ENCODE data around the gene ZNF311.

ZNF311 gene

DNA sequence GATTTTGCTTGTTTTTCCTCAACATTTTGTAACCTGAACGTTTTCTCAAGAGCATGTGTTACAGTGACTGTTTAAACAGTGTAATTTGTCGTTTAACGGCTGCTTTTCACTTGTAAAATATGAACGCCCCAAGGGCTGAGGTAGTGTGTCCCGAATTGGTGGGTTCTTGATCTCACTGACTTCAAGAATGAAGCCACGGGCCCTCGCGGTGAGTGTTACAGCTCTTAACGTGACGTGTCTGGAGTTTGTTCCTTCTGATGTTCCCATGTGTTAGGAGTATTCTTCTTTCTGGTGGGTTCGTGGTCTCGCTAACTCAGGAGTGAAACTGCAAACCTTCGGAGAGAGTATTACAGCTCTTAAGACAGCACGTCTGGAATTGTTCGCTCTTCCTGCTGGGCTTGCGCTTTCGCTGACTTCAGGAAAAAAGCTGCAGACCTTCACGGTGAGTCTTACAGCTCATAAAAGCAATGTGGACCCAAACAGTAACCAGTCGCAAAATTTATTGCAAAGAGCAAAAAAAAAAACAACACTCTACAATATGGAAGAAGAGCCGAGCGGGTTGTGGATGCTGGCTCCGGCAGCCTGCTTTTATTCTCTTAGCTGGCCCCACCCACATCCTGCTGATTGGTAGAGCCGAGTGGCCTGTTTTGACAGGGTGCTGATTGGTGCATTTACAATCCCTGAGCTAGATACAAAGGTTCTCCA lies 56.2 kb downstream of the ZNF311 start:
- DNase-seq, result no peak
- Mint-ChIP-seq H3K4me3 (no peak overlapping the region), H3K9me3 (no peaks in the 10 kb centered on the region), H3K4me1 (peaks cover 20% of the 10 kb centered on the region), H3K36me3 (ENCODE audit: low read depth) (peaks cover 5% of the 10 kb centered on the region), H3K27me3 (peaks cover 12% of the 10 kb centered on the region), H3K27ac (no peak overlapping the region)
- ATAC-seq, result no peak

DNA sequence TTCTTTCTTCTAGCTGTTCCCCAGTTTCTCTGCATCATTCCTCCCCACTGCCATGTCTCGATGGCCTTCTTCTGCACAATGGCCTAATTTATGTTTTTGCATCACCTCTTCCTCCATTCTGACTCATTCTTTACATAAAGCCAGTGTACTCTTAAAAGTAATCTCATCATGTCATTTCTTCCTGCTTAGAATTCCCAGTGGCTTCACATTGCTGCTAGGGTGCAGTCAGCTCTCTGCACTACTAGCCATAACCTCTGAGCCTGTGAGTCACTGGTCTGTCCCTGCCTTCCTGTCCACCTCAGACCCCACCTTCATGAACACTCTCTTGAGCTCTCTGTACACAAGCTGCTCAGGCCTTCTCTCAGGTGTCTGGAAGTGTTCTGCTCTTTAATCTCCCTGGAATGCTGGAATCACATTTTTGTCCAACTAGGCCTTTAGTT lies 57.3 kb downstream of the ZNF311 start:
- peaks cover 9% of the 10 kb centered on the region for H3K27me3 Mint-ChIP-seq
- peaks cover 8% of the 10 kb centered on the region for H3K36me3 Mint-ChIP-seq (ENCODE audit: low read depth)
- DNase-seq (no peak), ATAC-seq (no peak)
- no peaks in the 10 kb centered on the region for H3K9me3 Mint-ChIP-seq
- H3K4me1 Mint-ChIP-seq, result peaks cover 23% of the 10 kb centered on the region
- H3K4me3 Mint-ChIP-seq, result no peak overlapping the region
- no peak overlapping the region for H3K27ac Mint-ChIP-seq

DNA sequence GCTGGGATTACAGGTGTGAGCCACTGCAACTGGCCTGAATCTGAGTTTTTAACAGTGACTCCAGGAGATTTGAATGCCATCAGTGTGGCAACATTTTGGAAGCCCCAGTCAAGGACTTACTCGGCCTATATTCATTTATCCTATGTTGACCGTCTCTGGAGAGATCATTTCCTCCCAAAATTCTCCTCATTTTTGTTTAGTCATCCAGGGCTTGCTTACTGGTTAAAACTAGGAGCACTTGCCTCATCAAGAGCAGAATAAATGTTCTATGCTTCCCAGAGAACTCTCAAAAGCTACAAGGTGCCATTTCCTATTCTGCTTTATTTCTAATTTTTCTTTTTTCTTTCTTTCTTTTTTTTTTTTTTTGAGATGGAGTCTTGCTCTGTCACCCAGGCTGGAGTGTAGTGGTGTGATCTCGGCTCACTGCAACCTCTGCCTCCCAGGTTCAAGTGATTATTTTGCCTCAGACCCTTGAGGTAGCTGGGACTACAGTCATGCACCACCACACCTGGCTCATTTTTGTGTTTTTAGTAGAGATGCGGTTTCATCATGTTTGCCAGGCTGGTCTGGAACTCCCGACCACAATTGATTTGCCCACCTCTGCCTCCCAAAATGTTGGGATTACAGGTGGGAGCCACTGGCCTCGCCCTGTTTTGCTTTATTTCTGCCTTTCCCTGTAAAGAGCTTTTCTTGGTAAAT lies 57.9 kb downstream of the ZNF311 start:
- H3K27ac Mint-ChIP-seq, result no peak overlapping the region
- ATAC-seq, result no peak
- H3K36me3 Mint-ChIP-seq (ENCODE audit: low read depth), result peaks cover 8% of the 10 kb centered on the region
- no peaks in the 10 kb centered on the region for H3K9me3 Mint-ChIP-seq
- no peak overlapping the region for H3K4me3 Mint-ChIP-seq
- peaks cover 9% of the 10 kb centered on the region for H3K27me3 Mint-ChIP-seq
- DNase-seq, result no peak
- H3K4me1 Mint-ChIP-seq, result peaks cover 27% of the 10 kb centered on the region

DNA sequence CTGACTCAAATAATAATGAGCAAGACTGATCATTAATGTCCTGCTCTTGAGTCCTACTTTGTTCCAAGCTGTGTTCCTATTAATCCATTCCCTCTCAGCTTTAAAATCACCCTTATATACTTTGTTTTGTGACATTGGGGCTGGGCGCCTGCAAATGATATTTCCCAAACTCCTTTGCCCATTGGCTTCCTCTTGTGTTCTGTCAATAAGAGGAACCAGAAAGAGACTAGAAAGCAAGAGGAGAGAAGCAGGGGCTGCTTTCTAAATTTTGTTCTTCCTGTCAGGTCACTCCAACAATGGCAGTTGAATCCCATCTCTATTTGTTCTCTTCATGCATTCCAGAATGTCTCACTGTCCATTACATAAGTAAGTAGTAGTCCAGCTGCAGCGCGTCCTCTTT lies 59.8 kb downstream of the ZNF311 start:
- DNase-seq, result no peak
- Mint-ChIP-seq H3K4me1 (peaks cover 42% of the 10 kb centered on the region), H3K9me3 (no peaks in the 10 kb centered on the region), H3K4me3 (no peak overlapping the region), H3K27ac (no peak overlapping the region), H3K36me3 (ENCODE audit: low read depth) (peaks cover 5% of the 10 kb centered on the region), H3K27me3 (peaks cover 14% of the 10 kb centered on the region)
- no peak for ATAC-seq

Measured in activated naive CD8-positive, alpha-beta T cell treated with anti-CD3 and anti-CD28 coated beads, Interleukin-2, amount 50 U/mL, for 24 hours (primary cell).